Activated CD8-positive, alpha-beta memory T cell treated with anti-CD3 and anti-CD28 coated beads, Interleukin-2, amount 50 U/mL, for 1 hour (primary cell): Measurements from ENCODE around the gene CACFD1.

Experiments used
- DNase-seq: peaks from one replicate; pipeline ENCODE4 v3.0.0-alpha.2; 2020; ENCODE audit errors: extremely low read depth

The CACFD1 gene

DNA sequence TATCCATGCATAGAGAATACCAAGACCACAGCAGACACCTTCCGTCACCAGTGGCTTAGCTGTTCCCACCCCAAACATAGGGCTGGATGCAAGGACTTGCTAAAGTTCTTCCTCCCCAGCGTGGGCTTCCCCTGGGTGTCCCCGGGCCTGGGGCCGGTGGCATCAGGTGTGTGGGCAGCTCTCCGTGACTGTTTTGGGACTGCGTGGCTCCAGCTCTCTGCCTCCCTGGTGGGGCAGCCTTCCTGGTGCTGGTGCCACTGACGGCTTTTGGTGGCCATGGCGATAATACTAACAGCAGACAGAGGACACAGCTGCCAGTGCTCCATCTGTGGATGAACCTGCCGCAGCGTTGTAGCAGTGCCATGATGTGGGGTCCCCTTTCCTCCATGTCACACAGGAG, 4.9 kb downstream of the CACFD1 start:
- DNase-seq, result no peak

DNA sequence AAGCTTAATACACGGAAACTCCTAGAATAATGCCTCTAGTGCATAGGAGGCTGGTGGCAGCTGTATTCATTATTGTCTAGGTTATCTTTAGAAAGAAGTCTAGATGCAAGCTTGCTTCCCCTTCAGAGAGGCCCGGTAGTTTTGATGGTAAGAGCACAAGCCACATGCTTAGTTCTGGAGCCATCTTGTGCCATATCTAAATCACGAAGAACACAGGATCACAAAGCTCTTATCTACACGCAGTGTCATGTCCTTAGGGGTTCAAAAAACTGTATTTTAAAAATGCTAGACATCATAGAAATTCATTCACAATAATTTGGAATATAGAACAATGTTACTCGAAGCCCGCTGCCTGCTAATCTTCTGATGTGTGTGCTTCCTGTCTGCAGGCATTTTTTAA, 6.2 kb downstream of the CACFD1 start:
- DNase-seq, result no peak

DNA sequence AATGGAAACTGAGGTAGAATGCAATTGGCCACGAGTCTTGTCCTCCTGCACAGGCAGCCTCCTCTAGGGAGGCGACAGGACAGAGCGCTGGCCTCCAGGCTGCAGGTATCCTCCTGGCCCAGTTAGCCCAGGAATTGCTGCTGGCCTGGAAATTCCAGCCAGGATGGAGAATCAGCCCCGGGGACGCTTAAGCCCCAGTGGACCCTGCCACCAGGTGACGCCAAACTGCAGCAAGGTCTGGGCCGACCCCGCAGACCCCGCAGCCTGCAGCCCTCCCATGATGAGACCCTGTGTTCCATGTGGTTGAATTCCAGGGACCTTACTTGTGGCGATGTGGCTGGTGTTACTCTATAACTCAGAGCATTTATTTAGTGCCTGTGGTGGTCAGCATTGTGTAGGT, 7.3 kb downstream of the CACFD1 start:
- DNase-seq, result no peak

DNA sequence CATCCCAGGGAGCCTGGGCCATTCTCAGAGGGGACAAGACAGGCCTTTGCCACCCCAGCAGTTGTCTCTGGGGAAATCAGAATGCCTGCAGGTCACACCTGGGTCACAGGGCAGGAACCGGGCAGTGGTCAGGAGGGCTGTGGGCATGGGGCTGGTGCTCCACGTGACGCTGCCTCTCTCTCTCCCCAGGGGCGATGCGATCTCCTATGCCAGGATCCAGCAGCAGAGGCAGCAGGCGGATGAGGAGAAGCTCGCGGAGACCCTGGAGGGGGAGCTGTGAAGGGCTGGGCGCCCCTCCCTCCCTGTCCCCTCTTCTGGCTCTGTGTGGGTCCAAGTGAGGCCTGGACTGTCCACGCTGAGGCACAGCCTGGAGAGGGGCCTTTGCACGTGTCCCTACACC, 8.6 kb downstream of the CACFD1 start:
- DNase-seq, result no peak

DNA sequence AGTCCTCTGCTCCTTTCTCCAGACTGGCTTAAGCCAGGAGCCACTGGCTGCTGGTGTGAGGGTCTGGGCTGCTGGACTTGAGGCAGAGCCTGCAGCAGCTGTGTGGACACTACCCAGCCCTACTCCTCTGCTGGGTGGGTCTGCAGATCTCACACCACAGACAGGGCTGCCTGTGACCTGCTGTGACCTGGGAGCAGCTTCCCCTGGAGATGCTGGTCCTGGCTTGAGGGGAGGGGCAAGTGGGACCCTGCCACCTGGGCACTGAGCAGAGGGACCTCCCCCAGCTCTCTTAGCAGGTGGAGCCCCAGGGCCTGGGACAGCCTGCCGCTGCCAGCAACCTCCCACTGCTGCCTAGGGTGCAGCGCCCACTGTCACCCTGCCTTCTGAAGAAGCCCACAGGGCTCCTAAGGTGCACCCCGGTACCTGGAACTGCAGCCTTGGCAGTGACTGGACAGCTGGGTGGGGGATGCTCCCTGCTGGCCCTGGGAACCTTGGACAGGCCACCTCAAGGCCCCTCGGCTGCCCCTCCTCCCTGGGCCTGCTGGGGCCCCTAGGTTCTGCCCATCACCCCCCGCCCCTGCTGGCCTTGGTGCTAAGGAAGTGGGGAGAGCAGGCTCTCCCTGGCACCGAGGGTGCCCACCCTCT, 9.1 kb downstream of the CACFD1 start:
- no peak for DNase-seq

DNA sequence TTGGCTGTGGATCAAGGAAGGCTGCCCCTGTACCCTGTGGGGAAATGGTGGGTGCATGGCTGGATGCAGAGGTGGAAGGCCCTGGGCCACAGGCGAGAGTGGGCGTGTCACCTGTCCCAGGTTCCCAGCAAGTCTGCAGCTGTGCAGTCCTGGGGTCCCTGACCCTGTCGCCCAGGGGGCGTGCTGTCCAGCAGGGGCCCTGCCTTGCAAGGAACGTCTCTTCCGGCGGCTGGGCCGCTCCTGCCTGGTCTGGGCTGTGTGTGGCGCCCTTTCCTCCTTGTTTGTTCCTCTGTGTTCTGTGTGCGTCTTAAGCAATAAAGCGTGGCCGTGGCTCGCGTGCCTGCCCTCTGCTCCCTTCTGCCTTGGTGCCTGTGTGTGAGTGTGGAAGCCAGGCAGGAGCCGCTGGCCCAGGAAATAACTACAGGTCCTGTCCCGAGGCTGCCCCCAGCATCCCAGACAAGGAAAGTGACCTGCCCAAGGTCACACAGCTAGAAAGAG, 10.7 kb downstream of the CACFD1 start:
- DNase-seq, result no peak

DNA sequence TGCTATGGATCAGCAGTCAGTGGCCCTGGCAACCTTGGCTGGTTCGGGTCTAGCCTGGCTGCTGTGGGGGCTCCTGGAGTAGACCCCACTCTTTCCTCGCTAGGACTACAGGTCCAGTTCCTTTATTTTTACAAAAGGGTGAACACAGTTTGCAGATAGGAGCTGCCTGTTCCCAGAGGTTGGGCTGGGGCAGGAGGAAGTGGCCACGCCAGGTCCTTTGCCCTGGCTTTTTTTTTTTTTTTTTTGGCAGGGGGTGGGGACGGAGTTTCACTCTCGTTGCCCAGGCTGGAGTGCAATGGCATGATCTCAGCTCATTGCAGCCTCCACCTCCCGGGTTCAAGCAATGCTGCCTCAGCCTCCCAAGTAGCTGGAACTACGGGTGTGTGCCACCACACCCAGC, 11.2 kb downstream of the CACFD1 start:
- no peak for DNase-seq

DNA sequence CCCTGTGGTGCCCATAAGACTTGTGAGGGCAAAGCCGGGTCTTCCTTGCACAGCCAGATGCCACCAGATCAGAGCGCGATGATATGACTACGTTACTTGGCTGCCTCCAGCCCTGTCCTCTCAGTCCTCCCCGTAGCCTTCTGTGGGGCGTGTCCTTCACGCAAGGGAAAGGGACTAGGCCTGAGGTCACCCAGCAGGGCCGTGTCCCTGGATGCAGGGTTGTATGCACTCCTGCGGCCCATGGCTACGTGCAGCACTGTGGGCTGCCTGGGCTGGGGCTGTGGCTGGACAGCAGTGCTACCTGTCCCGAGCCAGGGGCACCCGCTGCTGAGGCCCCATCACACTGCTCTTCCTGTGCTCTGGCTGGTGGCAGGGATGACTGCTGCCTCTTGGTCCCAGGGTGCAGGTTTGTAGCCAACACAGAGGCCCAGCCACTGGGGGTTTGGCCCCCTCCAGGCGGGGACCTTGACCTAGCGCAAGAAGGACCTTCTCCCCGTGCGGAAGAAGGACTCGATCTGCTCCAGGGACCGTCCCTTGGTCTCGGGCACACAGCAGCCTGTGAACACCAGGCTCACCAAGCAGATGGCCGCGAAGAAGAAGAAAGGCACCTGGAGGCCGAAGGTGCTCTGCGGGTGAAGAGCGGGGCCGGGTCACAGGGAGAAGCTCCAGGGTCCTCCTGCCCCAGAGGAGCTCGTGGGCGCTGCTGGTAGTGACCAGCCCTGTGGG, 11.9 kb downstream of the CACFD1 start:
- DNase-seq, result no peak

DNA sequence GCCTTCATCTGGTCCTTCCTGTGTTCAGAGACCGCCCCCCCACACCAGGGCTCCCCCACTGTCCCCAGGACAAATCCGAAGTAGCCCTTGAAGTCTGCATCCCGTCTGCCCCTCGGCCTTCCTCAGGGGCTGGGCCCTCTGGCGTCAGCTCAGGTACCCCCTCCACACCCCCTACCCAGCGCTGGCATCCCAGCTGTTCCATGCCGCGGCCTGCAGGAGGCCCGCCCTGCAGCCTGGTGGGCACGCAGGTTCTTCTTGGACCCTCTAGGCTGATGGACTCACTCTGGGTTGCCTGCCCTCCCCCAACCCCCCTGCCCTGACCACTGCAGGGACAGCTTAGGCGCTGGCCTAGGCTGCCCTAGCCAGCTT, 12.5 kb downstream of the CACFD1 start:
- no peak for DNase-seq

DNA sequence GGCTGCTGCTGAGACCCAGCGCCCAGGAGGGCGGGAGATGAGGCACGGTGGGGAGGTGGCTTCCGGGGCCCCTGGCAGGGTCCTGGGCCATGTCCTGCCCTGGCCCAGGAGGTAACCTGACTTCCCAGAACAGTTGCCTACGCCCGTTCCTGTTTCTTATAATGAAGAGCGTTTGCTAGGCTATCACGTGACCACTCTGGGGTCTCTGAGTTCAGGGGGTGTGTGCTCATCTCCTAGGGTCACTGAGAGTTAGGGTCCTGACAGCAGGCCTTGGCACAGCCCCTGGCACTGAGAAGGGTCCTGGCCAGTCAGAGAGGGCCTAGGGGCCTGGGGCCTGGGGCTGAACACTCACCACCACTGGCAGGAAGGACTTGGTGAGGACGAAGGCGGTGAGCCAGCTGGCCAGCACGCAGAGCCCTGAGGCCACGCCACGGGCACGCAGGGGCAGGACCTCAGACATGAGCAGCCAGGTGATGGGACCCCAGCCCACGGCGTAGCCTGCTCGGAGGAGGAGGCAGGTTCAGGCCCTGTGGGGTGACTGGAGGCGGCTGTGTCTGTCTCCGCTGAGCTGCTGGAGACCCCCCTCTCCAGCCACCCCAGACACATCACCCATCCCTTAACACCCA, 13.1 kb downstream of the CACFD1 start:
- DNase-seq, result no peak

DNA sequence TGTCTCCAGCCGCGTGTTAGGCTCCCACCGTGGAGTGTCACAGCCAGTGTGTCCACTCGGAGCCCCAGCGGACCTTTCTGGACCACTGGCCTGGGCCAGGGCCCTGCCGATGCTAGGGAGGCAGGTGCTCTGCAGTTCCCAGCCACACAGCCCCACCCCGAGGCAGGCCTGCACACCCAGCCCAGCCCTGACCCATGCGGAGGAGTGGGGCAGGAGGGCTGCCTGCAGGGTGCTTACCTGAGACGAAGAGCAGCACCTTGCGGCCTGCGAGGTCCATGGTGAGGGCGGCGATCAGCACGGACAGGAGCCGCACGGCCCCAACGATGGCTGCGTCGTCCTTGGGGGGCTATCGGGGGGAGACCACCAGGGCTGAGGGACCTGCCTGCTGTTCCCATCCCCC, 14.0 kb downstream of the CACFD1 start:
- DNase-seq, result no peak

DNA sequence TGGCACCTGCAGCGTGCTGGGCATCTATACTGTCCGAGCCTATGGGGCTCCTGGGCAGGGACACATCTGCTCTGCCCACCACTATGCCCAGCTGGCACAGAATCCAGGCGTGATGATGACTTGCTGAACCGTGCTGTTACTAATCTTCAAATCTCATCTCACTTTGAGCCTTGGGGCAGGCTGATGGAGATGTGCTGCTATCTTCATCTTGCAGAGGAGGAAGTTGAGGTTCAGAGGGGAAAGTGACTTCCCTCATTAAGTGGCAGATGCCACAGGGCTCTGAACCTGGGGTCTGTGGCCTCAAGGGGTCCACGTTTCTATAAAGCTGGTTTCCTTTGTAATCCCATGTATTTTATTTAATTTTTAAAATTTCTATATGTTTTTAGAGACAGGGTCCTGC, 14.4 kb downstream of the CACFD1 start:
- no peak for DNase-seq

DNA sequence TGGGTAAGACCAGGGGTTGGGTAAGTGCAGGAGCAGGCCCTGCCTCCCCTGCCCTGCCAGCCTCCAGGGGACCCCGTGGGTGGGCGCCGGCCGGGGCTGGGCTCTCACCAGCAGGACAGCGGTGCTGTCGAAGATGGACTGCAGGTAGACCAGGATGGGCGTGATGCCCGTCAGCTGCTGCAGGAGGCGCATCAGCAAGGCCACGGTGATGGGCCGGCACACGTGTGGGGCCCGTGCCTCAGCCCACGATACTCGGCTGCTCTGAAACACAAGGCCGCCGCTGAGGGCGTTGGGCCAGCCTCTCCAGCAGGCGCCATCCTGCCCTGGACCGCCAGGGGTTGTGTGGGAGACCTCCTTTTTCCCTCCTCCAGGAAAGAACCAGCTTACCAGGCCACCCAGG, 15.1 kb downstream of the CACFD1 start:
- DNase-seq, result no peak

DNA sequence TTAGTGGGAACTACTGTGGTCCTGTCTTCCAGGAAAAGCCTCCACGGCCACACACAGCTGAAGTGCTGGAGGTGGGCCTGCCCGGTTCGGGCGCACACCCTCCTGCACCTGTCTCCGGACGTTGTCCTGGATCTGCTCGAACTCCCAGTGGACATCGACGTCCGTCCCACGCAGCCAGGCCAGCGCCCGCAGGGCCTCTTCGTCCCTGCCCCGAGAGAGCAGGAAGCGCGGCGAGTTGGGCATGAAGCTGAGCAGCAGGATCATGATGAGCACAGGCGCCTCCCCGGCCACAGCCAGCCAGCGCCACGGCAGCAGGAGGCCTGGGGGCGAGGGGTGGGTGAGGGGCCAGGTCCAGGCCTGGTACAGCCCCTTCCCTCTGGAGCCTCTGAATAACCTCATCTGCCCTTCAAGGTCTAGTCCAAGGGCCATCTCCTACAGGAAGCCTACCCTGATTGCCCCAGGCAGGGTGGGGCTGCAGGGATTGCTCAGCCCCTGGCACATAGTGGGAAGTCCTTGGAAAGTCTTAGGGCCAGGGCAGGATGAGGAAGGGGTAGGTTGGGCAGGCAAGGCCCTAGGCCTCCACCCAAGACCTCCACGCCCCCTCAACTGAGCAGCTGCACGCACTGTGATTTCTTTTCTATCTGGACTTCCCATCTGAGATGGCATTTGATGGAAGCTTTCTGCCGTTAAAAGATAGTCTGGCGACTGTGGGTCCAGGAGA, 15.7 kb downstream of the CACFD1 start:
- DNase-seq, result no peak

DNA sequence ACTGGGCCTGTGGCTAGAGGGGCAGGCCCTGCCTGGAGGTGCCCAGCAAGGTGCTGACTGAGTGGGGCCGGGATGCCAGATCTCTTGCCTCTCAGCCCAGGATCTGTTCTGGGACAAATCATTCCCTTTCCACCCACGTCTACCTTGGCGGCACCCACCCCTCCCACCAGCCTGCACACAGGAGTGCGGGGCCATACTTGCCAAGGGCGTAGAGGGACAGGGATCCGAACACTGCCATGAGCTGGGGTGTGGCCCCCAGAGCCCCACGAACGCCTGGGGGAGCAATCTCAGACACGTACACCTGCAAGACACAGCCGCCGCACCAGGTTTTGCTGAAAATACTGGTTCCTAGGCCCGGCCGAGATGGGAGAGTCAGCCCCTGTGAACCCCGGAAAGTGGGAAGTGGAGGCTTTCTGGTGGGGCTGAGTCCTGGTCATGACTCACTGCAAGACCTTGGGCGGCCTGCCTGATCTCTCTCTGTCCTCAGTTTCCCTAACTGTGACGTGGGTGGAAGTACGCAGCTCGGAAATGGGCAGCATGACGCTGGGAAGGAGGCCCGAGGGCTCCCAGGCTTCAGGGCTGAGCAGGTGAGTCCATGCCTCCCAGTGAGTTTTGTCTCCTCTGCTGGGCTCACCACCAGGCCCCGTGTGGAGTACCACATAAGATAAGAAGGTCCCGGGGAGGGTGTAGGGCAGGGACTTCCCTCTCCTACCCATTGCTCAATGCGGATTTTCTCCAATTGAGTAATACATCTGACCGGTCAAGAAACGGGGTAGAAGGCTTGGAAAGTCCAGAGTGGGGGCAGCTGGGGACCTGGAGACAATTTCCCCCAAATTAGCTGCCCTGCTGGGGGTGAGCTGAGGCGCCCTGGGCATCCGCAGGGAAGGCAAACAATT, 16.5 kb downstream of the CACFD1 start:
- DNase-seq, result no peak

DNA sequence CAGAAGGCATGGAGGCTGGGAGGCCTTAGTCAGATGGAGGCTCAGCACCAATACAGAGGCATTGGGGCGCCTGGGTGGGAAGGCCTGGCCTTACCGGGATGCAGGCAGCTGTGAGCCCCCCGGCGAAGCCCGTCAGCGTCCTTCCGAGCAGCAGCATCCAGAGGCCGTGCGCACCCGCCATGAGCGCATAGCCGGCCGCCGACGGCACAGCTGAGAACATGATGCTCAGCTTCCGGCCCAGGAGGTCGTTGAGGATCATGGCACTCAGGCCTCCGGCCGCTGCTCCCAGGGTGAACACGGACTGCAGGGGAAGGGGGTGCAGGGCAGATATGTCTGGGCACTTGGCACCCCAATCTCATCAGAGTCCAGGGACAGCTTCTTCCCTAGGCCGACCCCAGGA, 17.2 kb downstream of the CACFD1 start:
- no peak for DNase-seq

DNA sequence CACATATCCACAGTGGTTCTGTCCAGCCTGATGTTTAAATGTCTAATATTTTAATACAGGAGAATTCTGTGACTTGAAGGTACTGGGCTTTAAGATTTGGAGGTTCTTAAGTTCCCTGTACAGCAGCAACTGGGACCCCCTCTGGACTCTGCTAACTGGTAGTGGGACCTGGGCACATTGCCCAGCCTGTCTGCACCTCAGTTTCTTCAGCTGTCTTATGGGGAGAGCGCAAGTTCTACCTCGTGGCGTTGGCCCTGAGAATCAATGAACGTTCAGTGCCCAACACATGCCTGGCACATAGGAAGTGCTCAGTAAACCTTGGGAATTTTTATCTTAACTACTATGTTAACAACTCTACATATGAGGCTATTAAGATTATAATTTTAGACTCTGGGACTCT, 17.7 kb downstream of the CACFD1 start:
- DNase-seq, result no peak

DNA sequence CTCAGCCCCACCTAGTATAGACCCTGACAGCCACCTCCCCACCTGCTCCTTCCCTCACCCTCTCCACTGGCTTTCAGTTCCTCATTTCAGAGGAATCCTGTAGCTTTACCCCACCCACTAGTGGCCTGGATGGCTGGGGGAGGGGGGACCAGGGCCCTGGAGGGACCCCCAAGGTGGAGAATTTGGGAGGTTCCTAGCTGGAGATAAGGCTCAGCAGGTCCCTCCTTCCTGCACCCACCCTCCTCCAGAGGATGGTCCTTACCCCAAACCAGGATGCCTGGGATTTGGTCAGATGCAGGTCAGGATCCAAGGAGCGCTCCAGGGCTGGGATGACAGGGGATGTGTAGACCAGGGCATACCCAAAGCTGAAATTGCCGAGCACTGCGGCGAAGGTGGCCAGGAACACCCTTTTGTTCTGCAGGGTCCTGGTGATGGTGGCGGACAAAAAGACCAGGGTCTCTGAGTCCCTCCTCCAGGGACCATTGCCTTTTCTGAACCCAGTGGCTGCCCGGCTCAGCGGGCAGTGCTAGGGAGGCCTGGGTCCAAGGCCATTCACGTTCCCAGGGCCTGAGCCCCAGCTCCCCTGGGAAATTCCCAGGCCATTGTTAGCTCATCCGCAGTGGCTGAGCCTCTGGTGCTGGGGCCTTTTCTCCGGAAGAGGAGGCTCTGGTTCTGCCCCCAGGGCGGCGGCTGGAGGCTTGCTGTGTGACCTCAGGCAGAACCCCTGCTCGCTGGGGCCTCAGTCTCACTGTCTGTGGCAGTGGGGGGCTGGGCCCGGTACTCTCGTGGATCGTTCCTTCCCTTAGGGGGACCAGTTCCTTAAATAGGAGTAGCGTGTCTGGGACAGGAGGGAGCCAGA, 18.4 kb downstream of the CACFD1 start:
- DNase-seq, result no peak

DNA sequence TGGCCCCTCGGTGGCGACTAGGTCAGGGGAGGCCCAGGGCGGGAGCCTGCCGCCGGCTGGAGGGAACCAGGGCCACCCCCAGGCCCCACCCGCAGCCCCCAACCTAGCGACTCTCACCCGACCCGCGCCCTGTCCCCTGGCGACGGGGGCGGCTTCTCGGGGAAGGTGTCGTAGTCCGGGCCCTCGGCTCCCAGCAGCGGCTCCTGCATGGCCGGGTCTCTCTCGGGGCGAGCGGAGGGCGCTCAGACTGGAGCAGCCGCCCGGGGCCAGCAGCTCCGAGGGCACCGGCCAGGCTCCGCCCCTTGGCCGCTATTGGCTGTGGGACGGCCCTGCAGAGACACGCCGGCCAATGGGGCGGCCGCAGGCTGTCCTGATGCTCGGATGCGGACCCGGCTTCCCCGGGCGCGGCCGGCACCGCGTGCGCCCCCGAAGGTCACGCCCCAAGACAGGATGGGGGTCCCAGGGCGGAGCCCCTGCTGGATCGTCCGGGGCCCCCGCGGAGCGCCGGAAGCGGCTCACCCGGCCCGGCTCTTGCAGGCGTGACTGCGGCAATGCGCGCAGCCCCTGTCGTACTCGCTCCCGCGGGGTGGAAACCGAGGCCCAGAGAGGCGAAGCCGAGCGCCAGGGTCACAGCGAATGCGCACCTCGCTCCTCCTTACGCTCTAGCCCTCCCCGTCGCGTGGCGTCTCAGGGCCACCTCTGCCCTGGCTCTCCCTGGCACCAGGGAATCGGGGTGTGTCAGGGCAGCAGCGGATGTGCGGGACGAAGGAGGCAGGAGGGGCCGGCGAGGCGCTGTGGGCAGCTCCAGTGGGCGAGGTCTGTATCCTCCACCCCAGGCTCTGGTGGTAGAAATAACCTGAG, 19.3 kb downstream of the CACFD1 start, which contains the start of gene SLC2A6:
Gene SLC2A6 (minus strand): TSS at position 249 of the 861 bp plus-strand sequence. CDS start 40 bp downstream, at position 209.
- peak; percentile 43 for DNase-seq
